SK-N-SH (cell line): ENCODE results near the gene CALML6.

ENCODE experiments used
- EZH2phosphoT487 ChIP-seq: fragments of 200-600 bp; sonication (generic); IDR thresholded peaks from 2 replicates; pipeline ENCODE4 v1.6.1; 2017; ENCODE audit warnings: low read depth, mixed run types, mild to moderate bottlenecking, antibody characterized with exemption, moderate library complexity, borderline replicate concordance
- FOSL2 ChIP-seq: IDR thresholded peaks from 2 replicates; pipeline ENCODE4 v1.4.0; 2012; ENCODE audit warnings: low read depth, mild to moderate bottlenecking, moderate library complexity, borderline replicate concordance
- POLR2AphosphoS5 ChIP-seq: IDR thresholded peaks from 2 replicates; pipeline ENCODE4 v1.6.1; 2012; ENCODE audit warnings: low read depth, low read length
- RAD21 ChIP-seq: IDR thresholded peaks from 2 replicates; pipeline ENCODE4 v1.6.1; 2012; ENCODE audit warnings: mild to moderate bottlenecking, low read length
- SMC3 ChIP-seq: IDR thresholded peaks from 2 replicates; pipeline ENCODE4 v1.6.1; 2012; ENCODE audit warnings: low read depth, low read length, improper control_type of control experiment
- TEAD4 ChIP-seq: IDR thresholded peaks from 2 replicates; pipeline ENCODE4 v1.4.0; 2012; ENCODE audit warnings: mild to moderate bottlenecking, borderline replicate concordance; ENCODE audit not compliant: insufficient read depth
- TF ChIP-seq, protein P1 (sequence below): fragments of 200-600 bp; sonication (generic); IDR thresholded peaks from 2 replicates; pipeline ENCODE4 v1.6.1; 2017; ENCODE audit warnings: antibody characterized with exemption, mild to moderate bottlenecking, moderate library complexity
- TF ChIP-seq, protein P2 (sequence below): IDR thresholded peaks from 2 replicates; pipeline ENCODE4 v1.6.1; 2012; ENCODE audit warnings: mild to moderate bottlenecking, low read depth, low read length, moderate library complexity

GRCh38 chr1:1911350-1912041, 3.6 kb upstream of the CALML6 start:
- TF ChIP-seq POLR2AphosphoS5 (no peak), EZH2phosphoT487 (no peak), FOSL2 (no peak), RAD21 (no peak), SMC3 (no peak), TEAD4 (no peak)
- TF ChIP-seq, protein P1, sequence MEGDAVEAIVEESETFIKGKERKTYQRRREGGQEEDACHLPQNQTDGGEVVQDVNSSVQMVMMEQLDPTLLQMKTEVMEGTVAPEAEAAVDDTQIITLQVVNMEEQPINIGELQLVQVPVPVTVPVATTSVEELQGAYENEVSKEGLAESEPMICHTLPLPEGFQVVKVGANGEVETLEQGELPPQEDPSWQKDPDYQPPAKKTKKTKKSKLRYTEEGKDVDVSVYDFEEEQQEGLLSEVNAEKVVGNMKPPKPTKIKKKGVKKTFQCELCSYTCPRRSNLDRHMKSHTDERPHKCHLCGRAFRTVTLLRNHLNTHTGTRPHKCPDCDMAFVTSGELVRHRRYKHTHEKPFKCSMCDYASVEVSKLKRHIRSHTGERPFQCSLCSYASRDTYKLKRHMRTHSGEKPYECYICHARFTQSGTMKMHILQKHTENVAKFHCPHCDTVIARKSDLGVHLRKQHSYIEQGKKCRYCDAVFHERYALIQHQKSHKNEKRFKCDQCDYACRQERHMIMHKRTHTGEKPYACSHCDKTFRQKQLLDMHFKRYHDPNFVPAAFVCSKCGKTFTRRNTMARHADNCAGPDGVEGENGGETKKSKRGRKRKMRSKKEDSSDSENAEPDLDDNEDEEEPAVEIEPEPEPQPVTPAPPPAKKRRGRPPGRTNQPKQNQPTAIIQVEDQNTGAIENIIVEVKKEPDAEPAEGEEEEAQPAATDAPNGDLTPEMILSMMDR, result no peak
- TF ChIP-seq, protein P2, sequence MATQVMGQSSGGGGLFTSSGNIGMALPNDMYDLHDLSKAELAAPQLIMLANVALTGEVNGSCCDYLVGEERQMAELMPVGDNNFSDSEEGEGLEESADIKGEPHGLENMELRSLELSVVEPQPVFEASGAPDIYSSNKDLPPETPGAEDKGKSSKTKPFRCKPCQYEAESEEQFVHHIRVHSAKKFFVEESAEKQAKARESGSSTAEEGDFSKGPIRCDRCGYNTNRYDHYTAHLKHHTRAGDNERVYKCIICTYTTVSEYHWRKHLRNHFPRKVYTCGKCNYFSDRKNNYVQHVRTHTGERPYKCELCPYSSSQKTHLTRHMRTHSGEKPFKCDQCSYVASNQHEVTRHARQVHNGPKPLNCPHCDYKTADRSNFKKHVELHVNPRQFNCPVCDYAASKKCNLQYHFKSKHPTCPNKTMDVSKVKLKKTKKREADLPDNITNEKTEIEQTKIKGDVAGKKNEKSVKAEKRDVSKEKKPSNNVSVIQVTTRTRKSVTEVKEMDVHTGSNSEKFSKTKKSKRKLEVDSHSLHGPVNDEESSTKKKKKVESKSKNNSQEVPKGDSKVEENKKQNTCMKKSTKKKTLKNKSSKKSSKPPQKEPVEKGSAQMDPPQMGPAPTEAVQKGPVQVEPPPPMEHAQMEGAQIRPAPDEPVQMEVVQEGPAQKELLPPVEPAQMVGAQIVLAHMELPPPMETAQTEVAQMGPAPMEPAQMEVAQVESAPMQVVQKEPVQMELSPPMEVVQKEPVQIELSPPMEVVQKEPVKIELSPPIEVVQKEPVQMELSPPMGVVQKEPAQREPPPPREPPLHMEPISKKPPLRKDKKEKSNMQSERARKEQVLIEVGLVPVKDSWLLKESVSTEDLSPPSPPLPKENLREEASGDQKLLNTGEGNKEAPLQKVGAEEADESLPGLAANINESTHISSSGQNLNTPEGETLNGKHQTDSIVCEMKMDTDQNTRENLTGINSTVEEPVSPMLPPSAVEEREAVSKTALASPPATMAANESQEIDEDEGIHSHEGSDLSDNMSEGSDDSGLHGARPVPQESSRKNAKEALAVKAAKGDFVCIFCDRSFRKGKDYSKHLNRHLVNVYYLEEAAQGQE, result no peak
